Mesothelial cell of epicardium (in vitro differentiated cells): ENCODE data around the gene GATA5. TPM values are rescaled to one million over a fixed set of nuclear protein-coding genes. Genes with fewer than 3 reads are reported as not detected.

Experiments
- DNase-seq, 2 experiments: peaks; one replicate each; pipeline ENCODE4 v3.0.0; 2021; ENCODE audit warnings: low spot score in 2 of 2; ENCODE audit not compliant: unreplicated experiment in 2 of 2
- H3K27ac Mint-ChIP-seq: 2 replicates; pipeline ENCODE4 v1.8.0; 2021; ENCODE audit warnings: mixed read lengths
- H3K27me3 Mint-ChIP-seq: 2 replicates; pipeline ENCODE4 v1.8.0; 2021; ENCODE audit warnings: low read depth, mixed read lengths
- H3K36me3 Mint-ChIP-seq: 2 replicates; pipeline ENCODE4 v1.8.0; 2021; ENCODE audit warnings: mixed read lengths
- H3K4me1 Mint-ChIP-seq: 2 replicates; pipeline ENCODE4 v1.8.0; 2021; ENCODE audit warnings: mixed read lengths
- H3K4me3 Mint-ChIP-seq: 2 replicates; pipeline ENCODE4 v1.8.0; 2021; ENCODE audit warnings: mild to moderate bottlenecking, moderate library complexity, mixed read lengths
- H3K9me3 Mint-ChIP-seq: 2 replicates; pipeline ENCODE4 v1.8.0; 2021; ENCODE audit warnings: mixed read lengths
- CTCF ChIP-seq: fragments of 200-600 bp; sonication (generic); IDR thresholded peaks from one replicate; pipeline ENCODE4 v1.5.0; 2021; ENCODE audit warnings: antibody characterized with exemption; ENCODE audit not compliant: unreplicated experiment
- total RNA-seq: library from RNA; stranded (reverse); gene quantifications from 3 replicates; pipeline ENCODE4 v1.2.1, GENCODE V29; 2021

GATA5 gene
- total RNA-seq, 1 donor from 2014 or later, result 27.5 TPM

GRCh38 chr20:62482974-62483373, 7.2 kb upstream of the GATA5 start:
- Mint-ChIP-seq H3K36me3 (no peaks in the 10 kb centered on the region), H3K4me1 (peaks cover 75% of the 10 kb centered on the region), H3K27me3 (peaks cover 42% of the 10 kb centered on the region), H3K27ac (peak overlapping the region; percentile 81), H3K9me3 (no peaks in the 10 kb centered on the region), H3K4me3 (peak overlapping the region; percentile 57)
- TF ChIP-seq CTCF, result no peak
- DNase-seq, result no peak

- no peak for DNase-seq
- peaks cover 49% of the 10 kb centered on the region for H3K27me3 Mint-ChIP-seq
- H3K9me3 Mint-ChIP-seq, result no peaks in the 10 kb centered on the region
- no peak for TF ChIP-seq CTCF
- H3K27ac Mint-ChIP-seq, result peak overlapping the region; percentile 53
- peaks cover 76% of the 10 kb centered on the region for H3K4me1 Mint-ChIP-seq
- peak overlapping the region; percentile 57 for H3K4me3 Mint-ChIP-seq
- H3K36me3 Mint-ChIP-seq, result no peaks in the 10 kb centered on the region
Measured at GRCh38 chr20:62482146-62482809, 6.5 kb upstream of the GATA5 start.

DNA sequence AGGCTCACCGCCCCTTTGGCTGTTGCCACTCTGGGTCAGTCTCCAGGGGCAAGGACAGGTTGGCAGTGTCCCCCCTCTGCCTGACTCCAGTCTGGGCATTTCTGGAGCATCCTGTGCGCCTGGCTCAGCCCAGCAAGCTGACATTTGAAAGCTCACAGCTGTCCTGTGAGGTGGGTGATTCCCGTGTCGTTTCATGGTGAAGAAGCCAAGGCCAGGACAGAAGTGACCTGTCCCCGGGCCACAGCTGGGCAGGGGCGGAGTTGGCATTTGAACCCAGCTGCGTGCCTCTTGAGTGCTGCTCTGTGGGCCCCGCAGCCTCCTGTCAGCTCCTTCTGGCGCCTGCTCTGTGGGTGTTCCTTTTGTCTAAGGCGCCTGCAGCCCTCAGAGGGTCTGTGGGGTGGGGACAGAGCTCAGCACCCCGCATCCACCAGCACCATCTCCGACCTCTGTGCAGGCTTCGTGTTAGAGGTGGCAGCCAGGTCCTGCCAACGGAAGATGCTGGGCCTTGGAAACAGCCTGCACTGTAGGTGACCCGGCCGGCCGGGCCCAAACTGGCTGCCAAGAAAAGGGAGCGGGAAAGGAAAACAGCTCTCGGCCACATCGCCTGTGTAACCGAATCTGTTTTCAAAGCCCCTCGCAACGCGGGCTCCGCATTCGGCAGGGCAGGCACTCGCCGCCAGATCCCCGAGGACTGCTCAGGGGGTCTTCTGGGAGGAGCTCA, 5.8 kb upstream of the GATA5 start:
- peak overlapping the region; percentile 53 for H3K27ac Mint-ChIP-seq
- peaks cover 55% of the 10 kb centered on the region for H3K27me3 Mint-ChIP-seq
- no peak for DNase-seq
- no peaks in the 10 kb centered on the region for H3K9me3 Mint-ChIP-seq
- TF ChIP-seq CTCF, result no peak
- peaks cover 69% of the 10 kb centered on the region for H3K4me1 Mint-ChIP-seq
- peak overlapping the region; percentile 13 for H3K4me3 Mint-ChIP-seq
- H3K36me3 Mint-ChIP-seq, result no peaks in the 10 kb centered on the region

DNA sequence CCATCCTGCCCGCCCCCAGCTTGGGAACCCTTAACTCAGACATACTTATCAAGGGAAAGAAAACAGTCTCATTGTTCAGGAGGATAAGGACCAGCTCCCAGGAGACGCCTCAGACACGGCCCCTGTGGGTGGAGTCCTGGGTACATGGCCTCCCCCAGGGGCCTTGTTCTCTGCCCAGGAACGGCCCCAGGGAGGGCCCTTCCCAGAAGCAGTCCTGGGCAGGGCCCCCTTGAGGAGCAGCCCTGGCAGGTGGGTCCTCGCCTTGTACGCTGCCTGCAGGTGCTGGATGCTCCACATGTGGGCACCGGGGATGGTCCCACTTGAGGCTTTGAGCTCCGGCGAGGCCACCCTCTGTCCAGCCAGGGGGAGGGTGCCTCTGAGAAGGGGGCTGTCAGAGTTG, 4.5 kb upstream of the GATA5 start:
- Mint-ChIP-seq H3K27ac (no peak overlapping the region), H3K36me3 (no peaks in the 10 kb centered on the region), H3K27me3 (peaks cover 61% of the 10 kb centered on the region), H3K4me3 (no peak overlapping the region), H3K9me3 (no peaks in the 10 kb centered on the region), H3K4me1 (peaks cover 56% of the 10 kb centered on the region)
- no peak for TF ChIP-seq CTCF
- no peak for DNase-seq

- H3K9me3 Mint-ChIP-seq, result no peaks in the 10 kb centered on the region
- H3K4me3 Mint-ChIP-seq, result peak overlapping the region; percentile 6
- peaks cover 61% of the 10 kb centered on the region for H3K27me3 Mint-ChIP-seq
- H3K4me1 Mint-ChIP-seq, result peaks cover 51% of the 10 kb centered on the region
- H3K27ac Mint-ChIP-seq, result no peak overlapping the region
- no peak for TF ChIP-seq CTCF
- DNase-seq, result no peak
- no peaks in the 10 kb centered on the region for H3K36me3 Mint-ChIP-seq
Measured at GRCh38 chr20:62479656-62480055, 3.9 kb upstream of the GATA5 start.
